Measurements from ENCODE around the gene ACVR1B. TPM values are rescaled to one million over a fixed set of nuclear protein-coding genes. Genes with fewer than 3 reads are reported as not detected.

ACVR1B gene
- total and polyA plus RNA-seq, 2 of the 8 experiments (the other 6 are each of a cell fraction or from before 2014, with no cell fraction given): 16.0 to 19.2 TPM

DNA sequence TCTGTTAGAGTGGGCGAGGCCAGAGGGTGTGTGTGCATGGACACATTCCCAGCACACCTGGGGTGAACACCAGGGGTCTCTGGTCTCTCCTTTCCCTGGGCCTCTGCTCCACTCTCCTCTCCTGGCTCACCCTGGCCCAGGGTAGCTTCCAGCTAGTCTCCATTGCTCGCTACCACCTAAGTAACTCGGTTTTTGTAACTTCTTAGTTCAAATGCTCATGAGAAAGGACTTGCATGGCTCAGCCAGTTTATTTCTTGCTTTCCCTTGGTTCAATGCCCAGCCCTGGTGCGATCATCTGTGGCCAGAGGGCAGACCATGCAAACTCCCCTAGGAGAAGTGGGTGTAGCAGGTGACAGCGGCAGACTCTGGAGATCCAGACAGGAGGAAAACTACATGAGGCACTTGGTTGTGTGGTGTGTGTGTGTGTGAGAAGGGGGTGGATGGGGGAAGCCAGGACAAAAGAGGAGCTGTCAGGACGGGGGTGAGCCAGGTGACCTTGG lies 8.9 kb upstream of the ACVR1B start:
- CTCF ChIA-PET (ENCODE audit: partially characterized antibody): interaction anchor here (0.9 to 10.1 kb wide), 3 partner anchors 18 to 38 kb away, joined by 3 to 106 read pairs (median 3); no protein-coding TSS in a partner anchor

More for the DNA sequence above, 8.9 kb upstream of the ACVR1B start:
- Histone ChIP-seq H2BK15ac (ENCODE audit: low read length) (no peak overlapping the region), H3K4me2 (ENCODE audit: insufficient read depth in 1 of 2, low read depth in 2 of 2, low read length in 2 of 2) (no peak overlapping the region), H4K20me1 (replicated peaks in 1 of 2; ENCODE audit: control insufficient read depth in 1 of 2, insufficient read depth in 2 of 2, low read length in 2 of 2) (no peaks in the 10 kb centered on the region), H2AFZ (ENCODE audit: low read length) (no peak overlapping the region), H4K91ac (replicated peaks; ENCODE audit: insufficient read length, low read length) (no peak overlapping the region), H3K27me3 (replicated peaks in 1 of 4; ENCODE audit: control insufficient read depth in 3 of 4, extremely low read depth in 1 of 4, insufficient read depth in 3 of 4, low read length in 3 of 4) (peaks cover 0 to 3% (median 1%) of the 10 kb centered on the region in 4 experiments; a peak in 3 of 7 replicates), H2AK5ac (ENCODE audit: low read depth, low read length) (no peak overlapping the region), H3K23me2 (ENCODE audit: low read depth, low read length) (0 out of 2 replicates have a peak, but pooled peaks cover 2% of the 10 kb centered on the region), H3K36me3 (ENCODE audit: control insufficient read depth in 2 of 4, insufficient read depth in 4 of 4, low read length in 3 of 4) (no peaks in the 10 kb centered on the region), H2BK120ac (replicated peaks; ENCODE audit: low read depth, low read length) (no peak overlapping the region), H3K4me1 (replicated peaks in 1 of 4; ENCODE audit: control insufficient read depth in 3 of 4, insufficient read depth in 4 of 4, low read length in 3 of 4) (peaks cover 0 to 2% (median 0%) of the 10 kb centered on the region in 4 experiments; a peak in 3 of 7 replicates), H3K23ac (ENCODE audit: insufficient read length) (no peak overlapping the region), H3K18ac (ENCODE audit: extremely low read depth, low read length) (no peak overlapping the region), H3K79me2 (ENCODE audit: control insufficient read depth in 1 of 2, insufficient read depth in 2 of 2, low read length in 2 of 2) (no peaks in the 10 kb centered on the region), H3K9ac (replicated peaks in 1 of 4; ENCODE audit: extremely low read depth in 1 of 4, low read depth in 3 of 4, low read length in 3 of 4) (no peak overlapping the region), H2BK5ac (ENCODE audit: low read depth, low read length) (no peak overlapping the region), H3K14ac (ENCODE audit: insufficient read length) (no peak overlapping the region), H4K5ac (ENCODE audit: insufficient read length, low read depth, low read length) (no peak overlapping the region), H3K79me1 (ENCODE audit: low read depth, low read length) (no peaks in the 10 kb centered on the region), H3K27ac (ENCODE audit: low read depth, low read length) (no peak overlapping the region), H3K56ac (replicated peaks; ENCODE audit: insufficient read length, low read depth, low read length) (peak overlapping the region; percentile 1), H3K4me3 (ENCODE audit: extremely low read depth in 1 of 4, insufficient read depth in 2 of 4, low read depth in 3 of 4, low read length in 4 of 4) (no peak overlapping the region), H2BK20ac (ENCODE audit: low read length) (no peak overlapping the region), H3K9me3 (ENCODE audit: insufficient read depth in 2 of 2, low read depth in 1 of 2, low read length in 1 of 2) (peaks cover 0 to 5% of the 10 kb centered on the region in 2 experiments; a peak in 1 of 4 replicates), H4K8ac (ENCODE audit: extremely low read depth, insufficient read depth, low read length) (no peak overlapping the region), H3K4ac (replicated peaks; ENCODE audit: insufficient read length, low read depth, low read length) (no peak overlapping the region), H2BK12ac (ENCODE audit: low read depth, low read length) (no peak overlapping the region)
- no peak for FAIRE-seq
- DNase-seq (ENCODE audit: low read depth in 1 of 2, low spot score in 2 of 2): no peak
- WGBS, 2 experiments (ENCODE audit: extremely low coverage in 1 of 2, insufficient coverage in 1 of 2, insufficient read length in 1 of 2, insufficient replicate concordance in 2 of 2, low coverage in 1 of 2, low lambda C conversion rate in 2 of 2, missing lambda C conversion rate in 1 of 2): 86% methylated on average over 6 of the region's 6 CpGs; no CpG with 5 or more reads in 1 of the 2 experiments
- TF ChIP-seq NRF1 (IDR thresholded peaks at IDR 0.05; ENCODE audit: low read depth, low read length): no peak
- POLR2A ChIA-PET (ENCODE audit: partially characterized antibody): no interaction called here
